Glutamatergic neuron (in vitro differentiated cells): ENCODE data around the gene ADORA1. TPM values are rescaled to one million over a fixed set of nuclear protein-coding genes. Genes with fewer than 3 reads are reported as not detected.

ENCODE experiments used
- DNase-seq: peaks from one replicate; pipeline ENCODE4 v3.0.0; 2022
- H3K27ac Mint-ChIP-seq: one replicate; pipeline ENCODE4 v1.8.0; 2020; ENCODE audit warnings: mild to moderate bottlenecking, mixed read lengths, inconsistent platforms; ENCODE audit not compliant: unreplicated experiment
- H3K27me3 Mint-ChIP-seq: one replicate; pipeline ENCODE4 v1.8.0; 2020; ENCODE audit warnings: mild to moderate bottlenecking, moderate library complexity, mixed read lengths, inconsistent platforms; ENCODE audit not compliant: unreplicated experiment
- H3K36me3 Mint-ChIP-seq: one replicate; pipeline ENCODE4 v1.8.0; 2020; ENCODE audit warnings: mild to moderate bottlenecking, mixed read lengths, inconsistent platforms; ENCODE audit not compliant: unreplicated experiment
- H3K4me1 Mint-ChIP-seq: one replicate; pipeline ENCODE4 v1.8.0; 2020; ENCODE audit warnings: mild to moderate bottlenecking, low read depth, mixed read lengths, inconsistent platforms; ENCODE audit not compliant: unreplicated experiment
- H3K4me3 Mint-ChIP-seq: one replicate; pipeline ENCODE4 v1.8.0; 2020; ENCODE audit warnings: mild to moderate bottlenecking, mixed read lengths, inconsistent platforms; ENCODE audit not compliant: unreplicated experiment
- H3K9me3 Mint-ChIP-seq: one replicate; pipeline ENCODE4 v1.8.0; 2020; ENCODE audit warnings: mild to moderate bottlenecking, moderate library complexity, mixed read lengths, inconsistent platforms; ENCODE audit not compliant: unreplicated experiment
- CTCF ChIP-seq: fragments of 200-600 bp; sonication (generic); IDR thresholded peaks from one replicate; pipeline ENCODE4 v1.5.0; 2021; ENCODE audit not compliant: partially characterized antibody, unreplicated experiment
- total RNA-seq: library from RNA; stranded (reverse); fragmentation: NEBNext Ultra II Directional; extraction: Animal tissue kit (Norgen Biotek cat#: 25700); gene quantifications from one replicate; pipeline ENCODE4 v1.2.1, GENCODE V29; 2021; ENCODE audit not compliant: unreplicated experiment

Gene ADORA1
- total RNA-seq, 1 donor from 2014 or later, result 1.2 TPM

- H3K4me3 Mint-ChIP-seq, result no peak overlapping the region
- no peak for TF ChIP-seq CTCF
- no peaks in the 10 kb centered on the region for H3K9me3 Mint-ChIP-seq
- peaks cover 7% of the 10 kb centered on the region for H3K27me3 Mint-ChIP-seq
- no peak for DNase-seq
- H3K36me3 Mint-ChIP-seq, result no peaks in the 10 kb centered on the region
- no peak overlapping the region for H3K27ac Mint-ChIP-seq
- peaks cover 11% of the 10 kb centered on the region for H3K4me1 Mint-ChIP-seq
Observed at GRCh38 chr1:203082231-203082505, 45.4 kb upstream of the ADORA1 start.

- Mint-ChIP-seq H3K4me3 (no peak overlapping the region), H3K36me3 (no peaks in the 10 kb centered on the region), H3K27me3 (peaks cover 7% of the 10 kb centered on the region), H3K27ac (no peak overlapping the region), H3K4me1 (peaks cover 11% of the 10 kb centered on the region), H3K9me3 (no peaks in the 10 kb centered on the region)
- TF ChIP-seq CTCF, result no peak
- DNase-seq, result no peak
Observed at GRCh38 chr1:203082571-203083462, 44.7 kb upstream of the ADORA1 start.

- TF ChIP-seq CTCF, result no peak
- Mint-ChIP-seq H3K4me1 (peaks cover 11% of the 10 kb centered on the region), H3K9me3 (peaks cover 6% of the 10 kb centered on the region), H3K27me3 (peaks cover 11% of the 10 kb centered on the region), H3K27ac (no peak overlapping the region), H3K4me3 (no peak overlapping the region), H3K36me3 (no peaks in the 10 kb centered on the region)
- DNase-seq, result no peak
Observed at GRCh38 chr1:203083463-203083921, 44.0 kb upstream of the ADORA1 start.

GRCh38 chr1:203084588-203085527 is 42.7 kb upstream of the ADORA1 start:
- H3K36me3 Mint-ChIP-seq, result no peaks in the 10 kb centered on the region
- peaks cover 11% of the 10 kb centered on the region for H3K4me1 Mint-ChIP-seq
- peaks cover 8% of the 10 kb centered on the region for H3K9me3 Mint-ChIP-seq
- H3K4me3 Mint-ChIP-seq, result no peak overlapping the region
- DNase-seq, result no peak
- H3K27me3 Mint-ChIP-seq, result peaks cover 13% of the 10 kb centered on the region
- H3K27ac Mint-ChIP-seq, result no peak overlapping the region
- peak; percentile 53 for TF ChIP-seq CTCF
